ENCODE results near the gene ST8SIA6. TPM values are rescaled to one million over a fixed set of nuclear protein-coding genes. Genes with fewer than 3 reads are reported as not detected.

The ST8SIA6 gene
- total RNA-seq, 1 donor from 2014 or later = not detected

DNA sequence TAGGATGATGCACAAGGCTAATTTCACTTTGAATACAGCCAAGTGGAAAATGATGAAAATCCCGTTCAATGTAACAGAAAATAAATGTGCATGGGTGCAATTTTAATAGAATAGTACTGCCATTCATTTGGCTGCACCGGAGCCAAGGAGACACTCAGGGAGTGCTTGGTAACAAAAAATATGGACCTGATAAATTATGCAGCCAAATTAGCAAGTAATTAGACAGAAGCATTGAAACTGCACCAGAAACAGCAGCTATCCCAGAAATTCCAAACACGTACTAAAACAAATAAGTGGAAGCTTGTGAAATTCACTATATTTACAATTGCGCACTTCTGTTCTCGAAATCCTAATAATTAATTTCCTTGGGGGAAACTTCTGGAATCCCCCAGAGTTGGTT is 31.5 kb downstream of the ST8SIA6 start:
- TF ChIP-seq, protein P1, sequence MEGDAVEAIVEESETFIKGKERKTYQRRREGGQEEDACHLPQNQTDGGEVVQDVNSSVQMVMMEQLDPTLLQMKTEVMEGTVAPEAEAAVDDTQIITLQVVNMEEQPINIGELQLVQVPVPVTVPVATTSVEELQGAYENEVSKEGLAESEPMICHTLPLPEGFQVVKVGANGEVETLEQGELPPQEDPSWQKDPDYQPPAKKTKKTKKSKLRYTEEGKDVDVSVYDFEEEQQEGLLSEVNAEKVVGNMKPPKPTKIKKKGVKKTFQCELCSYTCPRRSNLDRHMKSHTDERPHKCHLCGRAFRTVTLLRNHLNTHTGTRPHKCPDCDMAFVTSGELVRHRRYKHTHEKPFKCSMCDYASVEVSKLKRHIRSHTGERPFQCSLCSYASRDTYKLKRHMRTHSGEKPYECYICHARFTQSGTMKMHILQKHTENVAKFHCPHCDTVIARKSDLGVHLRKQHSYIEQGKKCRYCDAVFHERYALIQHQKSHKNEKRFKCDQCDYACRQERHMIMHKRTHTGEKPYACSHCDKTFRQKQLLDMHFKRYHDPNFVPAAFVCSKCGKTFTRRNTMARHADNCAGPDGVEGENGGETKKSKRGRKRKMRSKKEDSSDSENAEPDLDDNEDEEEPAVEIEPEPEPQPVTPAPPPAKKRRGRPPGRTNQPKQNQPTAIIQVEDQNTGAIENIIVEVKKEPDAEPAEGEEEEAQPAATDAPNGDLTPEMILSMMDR (IDR thresholded peaks at IDR 0.05; ENCODE audit: partially characterized antibody, unreplicated experiment) = no peak
- H3K9me3 Mint-ChIP-seq (ENCODE audit: unreplicated experiment) = peaks cover 2% of the 10 kb centered on the region
- H3K36me3 Mint-ChIP-seq (ENCODE audit: unreplicated experiment) = no peaks in the 10 kb centered on the region
- no peak for DNase-seq
- H3K4me1 Mint-ChIP-seq (ENCODE audit: low read depth, unreplicated experiment) = no peaks in the 10 kb centered on the region
- H3K27ac Mint-ChIP-seq (ENCODE audit: unreplicated experiment) = no peak overlapping the region
- H3K27me3 Mint-ChIP-seq (ENCODE audit: unreplicated experiment) = peaks cover 2% of the 10 kb centered on the region
- no peak overlapping the region for H3K4me3 Mint-ChIP-seq (ENCODE audit: unreplicated experiment)

DNA sequence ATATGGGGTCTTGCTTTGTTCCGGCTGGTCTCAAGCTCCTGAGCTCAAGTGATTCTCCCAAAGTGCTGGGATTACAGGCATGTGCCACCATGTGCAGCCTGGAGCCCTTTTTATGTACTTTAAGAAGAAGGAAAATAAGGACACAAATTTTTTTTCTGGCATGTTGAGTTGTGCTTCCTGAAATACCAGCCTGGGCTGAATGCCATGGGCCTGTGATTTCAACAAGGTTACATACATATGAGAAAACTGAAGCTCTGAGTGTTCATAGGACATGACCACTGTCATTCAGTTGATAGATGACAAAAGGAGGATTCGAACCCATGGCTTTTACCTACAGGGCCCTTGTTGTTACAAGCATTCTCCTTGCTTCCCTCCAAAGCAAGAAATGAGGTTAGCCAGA is 36.1 kb downstream of the ST8SIA6 start:
- Mint-ChIP-seq H3K27me3 (ENCODE audit: unreplicated experiment) (peaks cover 4% of the 10 kb centered on the region), H3K4me1 (ENCODE audit: low read depth, unreplicated experiment) (peaks cover 19% of the 10 kb centered on the region), H3K36me3 (ENCODE audit: unreplicated experiment) (peaks cover 8% of the 10 kb centered on the region), H3K4me3 (ENCODE audit: unreplicated experiment) (no peak overlapping the region), H3K9me3 (ENCODE audit: unreplicated experiment) (peaks cover 3% of the 10 kb centered on the region), H3K27ac (ENCODE audit: unreplicated experiment) (no peak overlapping the region)
- DNase-seq = no peak
- TF ChIP-seq, protein P1 (IDR thresholded peaks at IDR 0.05; ENCODE audit: partially characterized antibody, unreplicated experiment) = no peak

GRCh38 chr10:17416442-17417211 is 37.8 kb downstream of the ST8SIA6 start:
- H3K27me3 Mint-ChIP-seq (ENCODE audit: unreplicated experiment) = peaks cover 4% of the 10 kb centered on the region
- no peak overlapping the region for H3K4me3 Mint-ChIP-seq (ENCODE audit: unreplicated experiment)
- no peak overlapping the region for H3K27ac Mint-ChIP-seq (ENCODE audit: unreplicated experiment)
- DNase-seq = no peak
- peaks cover 21% of the 10 kb centered on the region for H3K4me1 Mint-ChIP-seq (ENCODE audit: low read depth, unreplicated experiment)
- H3K36me3 Mint-ChIP-seq (ENCODE audit: unreplicated experiment) = peaks cover 8% of the 10 kb centered on the region
- TF ChIP-seq, protein P1 (IDR thresholded peaks at IDR 0.05; ENCODE audit: partially characterized antibody, unreplicated experiment) = no peak
- H3K9me3 Mint-ChIP-seq (ENCODE audit: unreplicated experiment) = peaks cover 3% of the 10 kb centered on the region

DNA sequence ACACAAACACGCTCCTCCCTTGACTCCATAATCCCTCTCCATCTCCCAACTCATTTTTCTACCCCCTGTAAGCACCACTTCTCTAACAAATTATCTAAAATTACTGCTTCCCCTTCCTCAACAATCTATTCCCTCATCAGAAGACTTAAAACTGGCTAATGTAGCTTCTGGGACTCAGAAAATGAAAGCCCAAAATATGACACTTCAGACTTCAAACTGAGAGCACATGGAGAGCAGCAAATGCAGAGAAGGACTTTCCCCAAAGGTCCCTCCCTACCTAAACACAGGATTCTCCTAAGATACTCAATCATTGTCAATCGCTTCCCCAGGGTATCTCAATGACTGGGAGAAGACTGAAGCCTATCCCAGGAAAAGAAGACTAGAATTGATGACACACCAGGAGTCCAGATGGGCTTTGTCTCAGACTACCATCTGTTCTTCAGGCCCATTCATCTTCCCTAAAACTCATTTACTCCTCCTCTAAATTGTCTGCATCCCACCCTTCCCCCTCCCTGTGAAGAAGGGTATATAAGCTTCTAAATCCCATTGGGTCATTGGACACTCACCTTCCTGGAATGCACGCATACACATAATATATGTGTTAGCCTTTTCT is 39.2 kb downstream of the ST8SIA6 start:
- Mint-ChIP-seq H3K27ac (ENCODE audit: unreplicated experiment) (peak overlapping the region; percentile 20), H3K4me3 (ENCODE audit: unreplicated experiment) (peak overlapping the region; percentile 41), H3K4me1 (ENCODE audit: low read depth, unreplicated experiment) (peaks cover 24% of the 10 kb centered on the region), H3K27me3 (ENCODE audit: unreplicated experiment) (peaks cover 2% of the 10 kb centered on the region), H3K36me3 (ENCODE audit: unreplicated experiment) (peaks cover 8% of the 10 kb centered on the region), H3K9me3 (ENCODE audit: unreplicated experiment) (peaks cover 3% of the 10 kb centered on the region)
- DNase-seq = no peak
- TF ChIP-seq, protein P1 (IDR thresholded peaks at IDR 0.05; ENCODE audit: partially characterized antibody, unreplicated experiment) = no peak

GRCh38 chr10:17414484-17414883 is 39.9 kb downstream of the ST8SIA6 start:
- TF ChIP-seq, protein P1 (IDR thresholded peaks at IDR 0.05; ENCODE audit: partially characterized antibody, unreplicated experiment) = no peak
- Mint-ChIP-seq H3K36me3 (ENCODE audit: unreplicated experiment) (peaks cover 8% of the 10 kb centered on the region), H3K4me1 (ENCODE audit: low read depth, unreplicated experiment) (peaks cover 29% of the 10 kb centered on the region), H3K27me3 (ENCODE audit: unreplicated experiment) (peaks cover 2% of the 10 kb centered on the region), H3K4me3 (ENCODE audit: unreplicated experiment) (no peak overlapping the region), H3K27ac (ENCODE audit: unreplicated experiment) (no peak overlapping the region), H3K9me3 (ENCODE audit: unreplicated experiment) (peaks cover 3% of the 10 kb centered on the region)
- DNase-seq = no peak

Data from glutamatergic neuron (in vitro differentiated cells).